ENCODE measurements around the gene GRIN3A.

- TF ChIP-seq CTCF (IDR thresholded peaks at IDR 0.05) (no peak), POLR2A (IDR thresholded peaks at IDR 0.05) (no peak)
Measured at GRCh38 chr9:101716629-101717028, 21.8 kb downstream of the GRIN3A start.

Data from body of pancreas (tissue), 4 donors.